Kidney capillary endothelial cell (primary cell): ENCODE data around the gene SRGAP2B.
"Not testable (repeated sequence)": the region's sequence is repeated elsewhere in the genome, so short reads cannot be mapped to it uniquely, and the experiment has no call there.

Experiments
- DNase-seq: peaks from one replicate; pipeline ENCODE4 v3.0.0-alpha.2; 2018; ENCODE audit warnings: low spot score

SRGAP2B gene

DNA sequence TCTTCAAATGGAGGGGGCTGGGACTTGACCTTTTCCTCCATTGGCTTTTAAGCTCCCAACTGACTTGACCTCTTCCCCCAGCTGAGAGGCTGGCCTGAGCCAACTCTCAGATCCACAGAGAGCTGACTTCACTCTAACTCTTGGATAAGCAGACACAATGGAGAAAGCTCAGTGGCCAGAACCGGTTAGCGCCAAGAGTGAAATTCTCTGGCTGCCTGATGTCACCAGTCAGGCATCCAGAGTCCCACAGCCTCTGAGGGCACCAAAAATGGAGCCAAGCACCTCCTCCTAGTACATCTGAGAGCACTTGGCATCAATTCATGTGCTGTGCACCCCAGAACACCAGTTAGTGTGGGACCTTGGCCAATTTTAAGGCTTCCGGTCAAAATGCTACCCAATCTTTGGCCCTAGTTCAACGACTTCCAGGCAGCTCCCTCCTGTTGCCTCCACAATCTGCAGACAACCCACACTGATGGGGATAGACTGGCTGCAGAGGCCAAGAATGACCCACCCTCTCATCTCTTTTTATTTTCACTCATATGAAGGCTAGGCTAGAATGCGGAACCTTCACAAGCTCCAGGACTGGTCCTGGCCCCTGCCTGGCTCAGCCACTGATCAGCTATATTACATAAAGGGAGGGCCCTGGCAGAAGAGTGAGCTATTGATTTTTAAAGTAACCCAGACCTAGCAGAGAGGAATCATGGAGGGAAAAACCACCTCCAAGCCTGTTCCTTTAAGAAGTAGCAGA lies 200.5 kb downstream of the SRGAP2B start:
- DNase-seq, result not testable (repeated sequence)

DNA sequence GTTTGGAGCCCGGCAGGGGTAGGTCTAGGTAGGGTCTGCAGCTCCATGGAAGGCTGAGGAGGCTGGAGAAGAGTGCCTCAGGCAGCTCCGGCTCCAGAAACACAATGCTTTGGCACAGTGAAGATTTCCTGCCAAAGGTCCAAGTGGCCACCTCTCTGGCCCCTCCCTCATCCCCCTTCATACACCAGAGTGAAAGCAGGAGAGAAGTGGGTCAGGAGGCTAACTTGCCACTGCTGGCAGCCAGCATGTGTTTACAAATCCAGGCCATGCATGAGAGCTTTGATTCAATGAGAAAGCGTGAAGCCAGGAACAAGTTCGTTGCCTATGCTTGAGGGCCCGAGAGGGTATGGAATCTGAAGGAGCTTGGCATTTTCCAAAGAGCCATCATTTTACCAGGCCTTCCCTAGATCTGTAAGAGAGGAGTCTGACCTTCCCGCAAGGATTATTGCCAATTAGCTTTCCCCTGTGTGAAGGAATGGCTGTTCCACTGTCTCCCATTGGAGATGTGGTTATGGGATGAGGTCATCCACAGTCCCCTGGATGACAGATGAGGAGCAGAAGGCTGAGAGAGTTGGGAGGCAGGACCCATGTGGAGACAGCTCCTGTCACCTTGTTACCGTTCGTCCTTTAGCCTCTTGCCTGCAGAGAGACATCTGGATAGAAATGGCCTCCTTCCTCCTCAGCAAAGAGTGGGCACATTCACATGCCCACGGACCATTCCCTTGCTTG lies 201.3 kb downstream of the SRGAP2B start:
- DNase-seq, result not testable (repeated sequence)

DNA sequence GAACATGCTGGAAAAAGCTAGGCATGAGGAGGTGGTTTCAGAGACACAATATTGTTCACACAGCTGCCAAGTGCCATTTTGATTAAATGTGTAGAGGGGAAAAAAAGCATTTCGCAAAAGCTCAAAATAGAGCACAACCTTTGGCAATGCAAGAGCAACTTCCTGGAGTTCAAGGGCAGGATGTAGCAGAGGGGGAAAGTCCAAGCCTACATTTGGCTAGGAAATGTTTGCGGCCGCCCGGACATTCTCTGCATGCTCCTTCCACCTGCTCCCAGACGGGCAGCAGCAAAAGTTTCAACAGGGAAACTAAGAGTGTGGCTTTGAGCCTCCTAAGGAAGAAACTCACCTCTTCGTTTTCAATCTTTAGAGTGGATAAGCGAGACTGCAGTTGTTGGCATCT lies 202.1 kb downstream of the SRGAP2B start:
- DNase-seq, result not testable (repeated sequence)

DNA sequence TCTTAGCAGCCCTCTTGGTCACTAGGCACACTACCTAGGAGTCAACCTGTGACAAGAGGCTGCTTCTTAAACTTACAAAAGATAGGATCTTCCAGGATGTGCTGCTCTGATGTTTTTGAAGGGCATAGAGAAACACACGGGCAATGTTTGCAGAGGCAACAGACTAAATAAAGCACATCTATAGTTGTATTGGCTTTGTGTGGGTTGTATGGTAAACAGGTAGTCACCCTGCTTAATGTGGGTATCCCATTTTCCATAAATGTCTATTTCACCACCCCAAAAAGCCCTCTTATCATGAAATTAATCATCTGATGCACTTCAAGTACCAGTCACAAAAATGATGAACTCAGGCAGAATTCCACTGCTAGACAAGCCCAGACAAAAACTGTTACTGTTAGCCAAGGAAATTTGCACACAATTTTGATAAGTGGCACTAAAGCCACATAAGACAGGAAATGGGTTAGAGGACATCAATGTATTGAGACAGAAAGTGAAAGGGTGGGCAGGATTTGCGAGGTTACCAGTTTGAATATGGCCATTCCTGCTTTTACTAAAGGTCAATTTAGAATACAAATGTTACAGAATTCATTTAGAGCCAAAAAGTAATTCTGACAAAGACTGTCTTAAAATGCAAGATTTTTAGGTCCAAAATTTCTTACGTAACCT lies 205.5 kb downstream of the SRGAP2B start:
- DNase-seq, result not testable (repeated sequence)

DNA sequence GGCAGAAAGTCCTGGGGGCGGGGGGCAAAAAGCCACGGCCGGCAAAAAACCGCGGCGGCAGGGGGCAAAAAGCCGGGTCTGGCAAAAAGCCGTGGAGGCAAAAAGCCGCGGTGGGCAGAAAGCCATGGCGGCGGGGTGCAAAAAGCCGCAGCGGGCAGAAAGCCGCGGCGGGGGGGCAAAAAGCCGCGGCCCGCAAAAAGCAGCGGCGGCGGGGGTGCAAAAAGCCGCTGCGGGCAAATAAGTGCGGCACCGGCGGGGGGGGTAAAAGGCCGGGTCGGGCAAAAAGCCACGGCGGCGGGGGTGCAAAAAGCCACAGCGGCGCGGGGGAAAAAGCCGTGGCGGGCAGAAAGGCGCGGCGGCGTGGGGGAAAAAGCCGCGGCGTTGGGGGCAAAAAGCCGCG lies 212.1 kb downstream of the SRGAP2B start:
- not testable (repeated sequence) for DNase-seq

DNA sequence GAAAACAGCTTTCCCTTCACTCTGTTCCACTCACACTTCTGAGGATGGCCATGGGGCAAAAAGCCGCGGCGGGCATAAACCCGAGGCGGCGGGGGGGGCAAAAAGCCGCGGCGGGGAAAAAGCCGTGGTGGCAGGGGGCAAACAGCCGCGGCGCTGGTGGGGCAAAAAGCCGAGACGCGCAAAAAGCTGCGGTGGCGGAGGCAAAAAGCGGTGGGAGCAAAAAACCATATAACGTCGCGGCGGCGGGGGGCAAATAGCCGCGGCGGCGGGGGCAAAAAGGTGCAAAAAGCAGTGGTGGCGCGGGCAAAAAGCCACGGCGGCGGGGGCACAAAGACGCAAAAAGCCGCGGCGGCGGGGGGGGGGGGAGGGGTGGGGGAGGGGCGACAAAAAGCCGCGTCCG lies 212.8 kb downstream of the SRGAP2B start:
- DNase-seq, result not testable (repeated sequence)

DNA sequence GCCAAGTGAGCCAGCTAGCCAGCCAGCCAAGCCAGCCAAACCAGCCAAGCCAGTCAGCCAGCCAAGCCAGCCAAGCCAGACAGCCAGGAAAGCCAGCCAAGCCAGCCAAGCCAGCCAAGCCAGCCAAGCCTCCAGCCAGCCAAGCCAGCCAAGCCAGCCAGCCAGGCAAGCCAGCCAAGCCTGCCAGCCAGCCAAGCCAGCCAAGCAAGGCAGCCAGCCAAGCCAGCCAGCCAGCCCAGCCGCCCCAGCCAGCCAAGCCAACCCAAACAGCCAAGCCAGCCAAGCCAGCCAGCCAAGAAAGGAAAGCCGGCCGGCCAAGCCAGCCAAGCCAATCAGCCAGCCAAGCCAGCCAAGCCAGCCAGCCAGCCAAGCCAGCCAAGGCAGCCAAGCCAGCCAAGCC lies 236.5 kb downstream of the SRGAP2B start:
- DNase-seq, result not testable (repeated sequence)
